ENCODE measurements around the gene ZNF593OS.
A peak's percentile ranks its signal among the peaks of the same experiment; 100 is the strongest.

ZNF593OS gene

DNA sequence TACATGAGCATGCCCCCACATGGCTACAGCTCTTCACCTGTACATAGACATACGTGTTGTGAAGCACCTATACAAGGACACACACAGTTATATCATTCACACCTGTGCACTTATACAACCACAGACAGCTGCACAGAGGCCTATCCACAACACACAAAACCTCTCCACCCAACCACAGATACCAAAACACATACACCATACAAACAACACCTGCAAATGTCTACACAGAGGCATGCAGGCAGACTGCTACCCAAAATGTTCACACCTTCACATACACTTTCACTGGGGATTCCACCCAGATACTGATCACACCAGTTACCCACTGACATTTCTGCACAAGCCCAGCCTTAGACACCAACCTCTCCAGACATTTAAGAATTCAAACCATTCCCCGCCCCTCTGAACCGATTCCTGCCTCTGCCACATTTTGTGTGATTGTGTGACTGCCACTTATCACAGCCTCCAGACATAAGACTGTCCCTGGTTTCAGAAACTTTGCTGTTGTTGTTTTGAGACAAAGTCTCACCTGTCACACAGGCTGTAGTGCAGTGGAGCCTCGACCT, 4.8 kb downstream of the ZNF593OS start:
- DNase-seq (ENCODE audit: low spot score) (no peak), ATAC-seq (ENCODE audit: low read depth) (no peak)
- no peaks in the 10 kb centered on the region for H3K36me3 ChIP-seq (ENCODE audit: low read depth)
- H3K4me3 ChIP-seq (ENCODE audit: severe bottlenecking) = no peak overlapping the region
- no peaks in the 10 kb centered on the region for H3K9me3 ChIP-seq (ENCODE audit: severe bottlenecking)
- no peak overlapping the region for H3K27ac ChIP-seq (ENCODE audit: poor library complexity, severe bottlenecking)
- no peaks in the 10 kb centered on the region for H3K4me1 ChIP-seq (ENCODE audit: insufficient read depth, poor library complexity, severe bottlenecking)
- TF ChIP-seq, protein P1, sequence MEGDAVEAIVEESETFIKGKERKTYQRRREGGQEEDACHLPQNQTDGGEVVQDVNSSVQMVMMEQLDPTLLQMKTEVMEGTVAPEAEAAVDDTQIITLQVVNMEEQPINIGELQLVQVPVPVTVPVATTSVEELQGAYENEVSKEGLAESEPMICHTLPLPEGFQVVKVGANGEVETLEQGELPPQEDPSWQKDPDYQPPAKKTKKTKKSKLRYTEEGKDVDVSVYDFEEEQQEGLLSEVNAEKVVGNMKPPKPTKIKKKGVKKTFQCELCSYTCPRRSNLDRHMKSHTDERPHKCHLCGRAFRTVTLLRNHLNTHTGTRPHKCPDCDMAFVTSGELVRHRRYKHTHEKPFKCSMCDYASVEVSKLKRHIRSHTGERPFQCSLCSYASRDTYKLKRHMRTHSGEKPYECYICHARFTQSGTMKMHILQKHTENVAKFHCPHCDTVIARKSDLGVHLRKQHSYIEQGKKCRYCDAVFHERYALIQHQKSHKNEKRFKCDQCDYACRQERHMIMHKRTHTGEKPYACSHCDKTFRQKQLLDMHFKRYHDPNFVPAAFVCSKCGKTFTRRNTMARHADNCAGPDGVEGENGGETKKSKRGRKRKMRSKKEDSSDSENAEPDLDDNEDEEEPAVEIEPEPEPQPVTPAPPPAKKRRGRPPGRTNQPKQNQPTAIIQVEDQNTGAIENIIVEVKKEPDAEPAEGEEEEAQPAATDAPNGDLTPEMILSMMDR (IDR thresholded peaks at IDR 0.05; ENCODE audit: poor library complexity, severe bottlenecking) = no peak
- peaks cover 5% of the 10 kb centered on the region for H3K27me3 ChIP-seq (ENCODE audit: insufficient read depth, poor library complexity, severe bottlenecking)

DNA sequence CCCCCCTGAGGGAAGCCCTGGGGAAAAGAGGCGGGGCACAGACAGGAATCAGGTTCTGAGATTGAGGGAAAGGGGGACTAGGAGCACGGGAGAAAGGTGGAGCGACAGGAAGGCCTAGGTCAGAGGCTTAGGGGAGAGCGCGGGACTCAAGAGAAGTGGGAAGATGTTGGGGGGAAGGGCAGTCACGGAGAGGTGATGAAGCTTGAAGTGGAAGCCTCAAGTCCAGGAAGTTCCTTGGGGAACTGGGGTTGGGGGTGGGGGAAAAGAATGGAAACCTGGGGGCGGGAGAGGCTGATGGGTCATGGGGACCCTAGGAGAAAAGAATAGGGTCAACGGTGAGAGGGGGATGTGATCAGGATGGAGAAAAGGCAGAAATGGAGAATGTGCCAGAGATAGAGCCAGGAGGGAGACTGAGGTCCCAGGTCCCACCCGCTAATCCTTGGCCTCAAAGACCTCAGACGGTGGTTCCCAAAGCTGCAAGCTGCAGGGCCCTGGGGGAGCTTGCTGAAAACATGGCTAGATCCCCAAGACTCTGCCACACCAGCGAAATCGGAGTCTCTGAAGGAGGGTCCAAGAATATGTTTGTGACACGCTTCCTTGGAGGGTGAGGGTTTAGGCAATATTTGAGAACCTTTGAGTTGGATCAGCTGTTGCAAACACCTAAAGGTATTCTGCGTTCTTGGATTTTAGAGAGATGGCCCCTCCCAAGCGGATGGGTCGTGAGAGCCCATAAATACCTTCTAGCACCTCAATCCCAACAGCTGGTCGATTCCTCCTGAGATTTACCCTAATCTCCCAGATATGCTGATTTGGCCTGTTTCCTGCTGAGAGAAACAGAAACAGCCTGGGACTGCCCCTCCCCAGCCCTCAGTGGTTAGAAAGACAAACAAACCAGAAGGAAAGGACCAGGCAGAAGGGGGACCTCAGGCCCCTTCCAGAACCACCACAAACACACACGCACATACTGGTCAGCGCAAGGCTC, 6.5 kb downstream of the ZNF593OS start:
- Histone ChIP-seq H3K27ac (ENCODE audit: poor library complexity, severe bottlenecking) (no peak overlapping the region), H3K36me3 (ENCODE audit: low read depth) (no peaks in the 10 kb centered on the region), H3K4me3 (ENCODE audit: severe bottlenecking) (no peak overlapping the region), H3K27me3 (ENCODE audit: insufficient read depth, poor library complexity, severe bottlenecking) (peaks cover 5% of the 10 kb centered on the region), H3K4me1 (ENCODE audit: insufficient read depth, poor library complexity, severe bottlenecking) (no peaks in the 10 kb centered on the region), H3K9me3 (ENCODE audit: severe bottlenecking) (no peaks in the 10 kb centered on the region)
- TF ChIP-seq, protein P1 (IDR thresholded peaks at IDR 0.05; ENCODE audit: poor library complexity, severe bottlenecking) = no peak
- DNase-seq (ENCODE audit: low spot score) (no peak), ATAC-seq (ENCODE audit: low read depth) (no peak)

DNA sequence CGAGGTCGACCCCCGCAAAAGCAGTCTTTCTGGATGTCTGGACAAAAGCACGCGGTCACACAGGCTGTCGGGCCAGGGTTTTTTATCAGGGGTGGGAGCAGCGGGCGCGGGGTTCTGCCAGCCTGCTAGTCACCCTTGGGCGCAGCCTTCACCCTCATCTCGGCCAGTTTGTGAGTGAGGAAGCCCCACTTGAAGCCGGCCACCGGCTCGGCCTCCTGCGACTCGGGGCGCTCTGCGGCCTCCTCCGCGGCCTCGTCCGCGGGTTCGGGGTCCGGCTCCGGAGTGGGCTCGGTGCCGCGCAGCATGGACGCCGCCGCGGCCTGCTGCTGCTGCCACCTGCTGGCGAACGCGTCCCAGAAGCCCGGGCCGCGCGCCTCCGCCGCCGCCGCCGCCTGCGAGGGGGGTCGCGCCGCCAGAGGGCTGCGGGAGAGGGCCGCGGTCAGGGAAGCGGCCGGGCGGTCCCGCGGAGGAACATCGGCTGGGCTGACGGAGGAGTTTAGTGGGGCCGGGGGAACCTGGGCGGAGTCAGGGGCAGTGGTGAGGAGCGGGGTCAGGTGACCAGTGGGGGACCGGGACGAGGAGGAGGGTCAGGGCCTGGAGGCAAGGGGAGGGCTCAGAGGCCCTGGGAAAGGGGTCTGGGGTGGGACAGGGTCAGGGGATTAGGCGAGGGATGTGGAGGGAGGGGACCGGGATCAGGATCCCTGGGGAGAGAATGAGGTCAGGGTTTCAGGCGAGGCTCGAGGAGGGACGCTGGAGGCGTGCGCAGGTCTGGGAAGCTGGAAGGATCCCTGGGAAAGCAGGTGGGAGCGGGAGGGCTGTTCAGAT, 7.4 kb downstream of the ZNF593OS start:
- peak; percentile 53 for ATAC-seq (ENCODE audit: low read depth)
- Histone ChIP-seq H3K27me3 (ENCODE audit: insufficient read depth, poor library complexity, severe bottlenecking) (peaks cover 5% of the 10 kb centered on the region), H3K4me3 (ENCODE audit: severe bottlenecking) (peak overlapping the region; percentile 25), H3K4me1 (ENCODE audit: insufficient read depth, poor library complexity, severe bottlenecking) (no peaks in the 10 kb centered on the region), H3K36me3 (ENCODE audit: low read depth) (no peaks in the 10 kb centered on the region), H3K9me3 (ENCODE audit: severe bottlenecking) (no peaks in the 10 kb centered on the region), H3K27ac (ENCODE audit: poor library complexity, severe bottlenecking) (no peak overlapping the region)
- no peak for DNase-seq (ENCODE audit: low spot score)
- TF ChIP-seq, protein P1 (IDR thresholded peaks at IDR 0.05; ENCODE audit: poor library complexity, severe bottlenecking) = peak; percentile 96

DNA sequence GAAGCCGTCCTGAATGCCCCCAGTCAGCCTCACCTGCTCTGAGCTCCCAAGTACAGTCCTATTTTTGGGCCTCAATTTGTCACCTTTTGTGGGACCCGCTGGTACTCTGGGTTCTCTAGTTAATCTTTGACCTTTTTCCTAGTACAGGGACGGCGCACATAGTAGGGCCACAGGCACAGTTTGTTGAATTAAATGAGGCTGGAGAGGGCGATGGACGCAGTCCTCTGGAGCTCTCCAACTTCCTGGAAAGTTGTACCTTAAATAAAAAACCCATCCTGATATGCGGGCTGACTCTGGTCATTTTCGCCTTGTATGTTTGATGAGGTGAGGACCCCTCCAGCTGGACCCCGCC, 8.0 kb downstream of the ZNF593OS start:
- no peak for DNase-seq (ENCODE audit: low spot score)
- no peak for ATAC-seq (ENCODE audit: low read depth)
- Histone ChIP-seq H3K27ac (ENCODE audit: poor library complexity, severe bottlenecking) (no peak overlapping the region), H3K4me1 (ENCODE audit: insufficient read depth, poor library complexity, severe bottlenecking) (no peaks in the 10 kb centered on the region), H3K36me3 (ENCODE audit: low read depth) (no peaks in the 10 kb centered on the region), H3K27me3 (ENCODE audit: insufficient read depth, poor library complexity, severe bottlenecking) (peaks cover 5% of the 10 kb centered on the region), H3K4me3 (ENCODE audit: severe bottlenecking) (peak overlapping the region; percentile 25), H3K9me3 (ENCODE audit: severe bottlenecking) (no peaks in the 10 kb centered on the region)
- TF ChIP-seq, protein P1 (IDR thresholded peaks at IDR 0.05; ENCODE audit: poor library complexity, severe bottlenecking) = no peak

All from RWPE2 (cell line).